ENCODE measurements around the gene ADGRG6. TPM values are rescaled to one million over a fixed set of nuclear protein-coding genes. Genes with fewer than 3 reads are reported as not detected.

The ADGRG6 gene
- total and polyA plus RNA-seq, 12 donors: 0.72 to 24.6 (median 5.3) TPM

- H3K27ac ChIP-seq: no peak overlapping the region
- H3K4me3 ChIP-seq: no peak overlapping the region
- H3K27me3 ChIP-seq: no peaks in the 10 kb centered on the region
- 4 to 8% (median 5%) methylated on average over 13 of the region's 13 CpGs for WGBS, 4 donors
- intact Hi-C loops (cut with DNase I): no loop called here
- no peaks in the 10 kb centered on the region for H3K9me3 ChIP-seq (replicated peaks in 1 of 3)
- no peaks in the 10 kb centered on the region for H3K4me1 ChIP-seq (replicated peaks in 1 of 2)
- DNase-seq: peak in 2 of 7 donors; percentile 15 to 22
- H3K36me3 ChIP-seq (replicated peaks in 1 of 2): no peaks in the 10 kb centered on the region
- TF ChIP-seq, protein P1, sequence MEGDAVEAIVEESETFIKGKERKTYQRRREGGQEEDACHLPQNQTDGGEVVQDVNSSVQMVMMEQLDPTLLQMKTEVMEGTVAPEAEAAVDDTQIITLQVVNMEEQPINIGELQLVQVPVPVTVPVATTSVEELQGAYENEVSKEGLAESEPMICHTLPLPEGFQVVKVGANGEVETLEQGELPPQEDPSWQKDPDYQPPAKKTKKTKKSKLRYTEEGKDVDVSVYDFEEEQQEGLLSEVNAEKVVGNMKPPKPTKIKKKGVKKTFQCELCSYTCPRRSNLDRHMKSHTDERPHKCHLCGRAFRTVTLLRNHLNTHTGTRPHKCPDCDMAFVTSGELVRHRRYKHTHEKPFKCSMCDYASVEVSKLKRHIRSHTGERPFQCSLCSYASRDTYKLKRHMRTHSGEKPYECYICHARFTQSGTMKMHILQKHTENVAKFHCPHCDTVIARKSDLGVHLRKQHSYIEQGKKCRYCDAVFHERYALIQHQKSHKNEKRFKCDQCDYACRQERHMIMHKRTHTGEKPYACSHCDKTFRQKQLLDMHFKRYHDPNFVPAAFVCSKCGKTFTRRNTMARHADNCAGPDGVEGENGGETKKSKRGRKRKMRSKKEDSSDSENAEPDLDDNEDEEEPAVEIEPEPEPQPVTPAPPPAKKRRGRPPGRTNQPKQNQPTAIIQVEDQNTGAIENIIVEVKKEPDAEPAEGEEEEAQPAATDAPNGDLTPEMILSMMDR (IDR thresholded peaks at IDR 0.05): peak; percentile 67 to 84 (median 77)
- TF ChIP-seq POLR2A (IDR thresholded peaks at IDR 0.05): no peak
Measured at GRCh38 chr6:142474531-142475289, 172.9 kb downstream of the ADGRG6 start.

DNA sequence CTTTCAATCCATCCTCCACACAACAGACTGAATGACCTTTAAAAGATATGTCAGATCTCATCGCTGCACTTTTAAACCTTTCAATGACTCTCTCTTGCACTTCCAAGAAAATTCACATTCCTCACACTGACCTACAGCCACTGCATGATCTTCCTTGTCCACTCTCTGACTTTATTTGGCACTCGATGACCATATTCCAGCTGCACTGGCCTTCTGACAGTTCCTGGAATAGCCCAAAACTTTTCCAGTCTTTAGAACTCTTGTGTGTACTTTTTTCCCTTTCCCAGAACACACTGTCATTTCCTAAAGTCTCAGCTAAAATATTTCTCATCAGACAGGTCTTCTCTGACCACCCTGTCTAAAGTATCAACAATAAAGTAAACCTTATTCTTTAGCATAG lies 174.6 kb downstream of the ADGRG6 start:
- Histone ChIP-seq H3K4me1 (replicated peaks in 1 of 2) (no peaks in the 10 kb centered on the region), H3K36me3 (replicated peaks in 1 of 2) (no peaks in the 10 kb centered on the region), H3K27me3 (no peaks in the 10 kb centered on the region), H3K27ac (no peak overlapping the region), H3K4me3 (no peak overlapping the region), H3K9me3 (replicated peaks in 1 of 3) (no peaks in the 10 kb centered on the region)
- TF ChIP-seq POLR2A (IDR thresholded peaks at IDR 0.05): no peak
- TF ChIP-seq, protein P1 (IDR thresholded peaks at IDR 0.05): no peak
- intact Hi-C loops (cut with DNase I): no loop called here
- WGBS, 4 donors: 75 to 82% (median 78%) methylated on average over 2 of the region's 2 CpGs
- no peak for DNase-seq

DNA sequence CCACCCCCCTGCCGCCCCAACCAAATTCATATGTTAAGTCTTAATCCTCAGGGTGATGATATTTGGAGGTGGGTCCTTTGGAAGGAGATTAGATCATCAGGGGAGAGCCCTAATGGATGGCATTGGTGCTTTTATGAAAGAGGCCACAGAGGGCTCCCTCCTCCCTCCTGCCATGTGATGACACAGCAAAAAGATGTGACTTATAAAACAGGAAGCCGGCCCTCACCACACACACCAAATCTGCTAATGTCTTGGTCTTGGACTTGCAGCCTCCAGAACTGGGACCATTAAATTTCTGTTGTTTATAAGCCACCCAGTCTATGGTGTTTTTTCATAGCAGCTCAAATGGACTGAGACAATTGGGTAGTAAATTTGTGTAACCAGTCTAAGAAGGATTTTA lies 176.3 kb downstream of the ADGRG6 start:
- TF ChIP-seq, protein P1 (IDR thresholded peaks at IDR 0.05): no peak
- no peak for TF ChIP-seq POLR2A (IDR thresholded peaks at IDR 0.05)

GRCh38 chr6:142481466-142481865 lies 179.7 kb downstream of the ADGRG6 start:
- DNase-seq: no peak

More for the DNA sequence above, 176.3 kb downstream of the ADGRG6 start:
- intact Hi-C loops (cut with DNase I): no loop called here
- no peak overlapping the region for H3K4me3 ChIP-seq
- no peaks in the 10 kb centered on the region for H3K27me3 ChIP-seq
- no peak overlapping the region for H3K27ac ChIP-seq
- no peaks in the 10 kb centered on the region for H3K36me3 ChIP-seq (replicated peaks in 1 of 2)
- 81 to 100% (median 95%) methylated on average over 1 to 2 of the region's 2 CpGs for WGBS, 4 donors
- peak in 1 of 7 donors; percentile 12 for DNase-seq
- H3K4me1 ChIP-seq (replicated peaks in 1 of 2): no peaks in the 10 kb centered on the region
- H3K9me3 ChIP-seq (replicated peaks in 1 of 3): no peaks in the 10 kb centered on the region

More at GRCh38 chr6:142481466-142481865, 179.7 kb downstream of the ADGRG6 start:
- intact Hi-C loops (cut with DNase I): no loop called here
- Histone ChIP-seq H3K27ac (no peak overlapping the region), H3K4me3 (no peak overlapping the region), H3K4me1 (replicated peaks in 1 of 2) (no peaks in the 10 kb centered on the region), H3K9me3 (replicated peaks in 1 of 3) (no peaks in the 10 kb centered on the region), H3K36me3 (replicated peaks in 1 of 2) (no peaks in the 10 kb centered on the region), H3K27me3 (no peaks in the 10 kb centered on the region)
- 55 to 71% (median 59%) methylated on average over 4 of the region's 4 CpGs for WGBS, 4 donors
- no peak for TF ChIP-seq POLR2A (IDR thresholded peaks at IDR 0.05)
- TF ChIP-seq, protein P1 (IDR thresholded peaks at IDR 0.05): no peak
